K562 treated with DMSO at 1 percent for 48 hours (cell line): ENCODE measurements around the gene HORMAD2. TPM values are rescaled to one million over a fixed set of nuclear protein-coding genes. Genes with fewer than 3 reads are reported as not detected.

Experiments
- total RNA-seq: library from RNA; unstranded; fragments of 300-600 nt; gene quantifications from 2 replicates; pipeline ENCODE4 v1.2.3, GENCODE V29; 2022; ENCODE audit warnings: low replicate concordance; ENCODE audit errors: extremely low read depth

Gene HORMAD2
- not detected in 2 replicates for total RNA-seq

DNA sequence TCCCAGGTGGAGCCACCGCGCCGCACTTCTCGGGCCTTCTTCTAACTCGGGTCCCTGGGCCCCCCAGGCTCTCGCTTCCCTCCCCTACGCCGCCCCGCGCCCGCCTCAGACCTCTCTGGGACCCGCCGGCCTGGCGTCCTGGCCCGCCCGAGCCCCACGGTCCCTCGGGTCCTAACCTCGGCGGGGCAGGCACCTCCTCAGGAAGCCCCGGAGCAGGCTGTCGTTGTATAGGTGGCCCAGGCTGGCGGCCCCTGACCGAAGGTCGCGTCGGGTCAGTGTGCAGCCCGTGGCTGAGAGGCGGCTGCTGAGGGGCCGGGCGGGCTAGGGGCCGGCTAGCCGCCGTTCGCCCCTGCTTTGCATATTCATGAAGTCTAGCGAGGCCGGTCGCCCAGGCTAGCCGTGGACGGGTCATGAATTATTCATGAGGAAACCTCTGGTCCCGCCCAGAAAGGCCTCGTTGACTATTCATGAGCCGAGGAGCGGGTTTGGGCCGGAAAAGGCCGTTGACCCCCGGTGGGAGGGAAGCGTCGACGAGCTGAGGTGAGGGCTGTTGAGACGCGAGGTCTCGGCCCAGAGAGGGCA lies at the start of gene HORMAD2:
TSS of gene HORMAD2 (plus strand) at position 513 of the 582 bp plus-strand sequence. CDS start 13,489 bp downstream, outside the sequence.

Other genes starting within 250 kb of the HORMAD2 start
- gene ASCC2, start 242.2 kb upstream of the HORMAD2 start, total RNA-seq = 234 TPM in 1 of 2 replicates, not detected in the other
- not detected in 2 replicates for gene MTMR3, start 197.3 kb upstream of the HORMAD2 start, total RNA-seq
- gene LIF, start 166.3 kb downstream of the HORMAD2 start, total RNA-seq = not detected in 2 replicates
- not detected in 2 replicates for gene OSM, start 186.4 kb downstream of the HORMAD2 start, total RNA-seq
- not detected in 2 replicates for gene CASTOR1, start 209.0 kb downstream of the HORMAD2 start, total RNA-seq
- gene TBC1D10A, start 246.5 kb downstream of the HORMAD2 start, total RNA-seq = not detected in 2 replicates